ENCODE data around the gene PIK3C3.

Gene PIK3C3

GRCh38 chr18:41940506-41941215 is 14.4 kb upstream of the PIK3C3 start:
- TF ChIP-seq CTCF (IDR thresholded peaks at IDR 0.05): no peak

- TF ChIP-seq CTCF (IDR thresholded peaks at IDR 0.05): no peak
Observed at GRCh38 chr18:41942254-41942653, 12.8 kb upstream of the PIK3C3 start.

DNA sequence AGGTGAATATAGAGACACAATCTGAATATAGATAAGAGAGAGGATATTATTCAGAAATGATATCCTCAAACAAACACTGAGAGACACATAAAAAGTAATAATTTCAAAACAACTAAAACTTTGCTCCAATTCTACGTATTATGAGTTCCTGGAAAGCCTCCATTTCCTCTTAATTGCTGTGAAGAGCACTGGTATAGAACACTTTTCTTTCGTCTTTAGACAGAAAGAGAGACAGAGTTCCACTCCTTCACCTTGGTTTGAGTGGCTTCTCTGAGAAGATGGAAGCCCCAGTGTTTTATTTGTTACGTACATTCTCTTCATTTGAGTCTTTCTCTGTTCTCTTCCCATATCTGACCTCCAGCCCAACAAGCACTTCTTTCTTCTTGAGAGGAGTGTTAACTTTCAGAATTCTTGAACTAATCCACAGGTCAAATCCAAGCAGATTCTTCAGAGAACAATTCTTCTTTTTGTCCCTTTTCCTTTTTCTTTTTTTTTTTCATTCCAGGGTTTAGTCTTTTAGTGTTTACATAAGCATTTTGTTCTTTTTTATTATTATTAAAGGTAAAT is 6.4 kb upstream of the PIK3C3 start:
- no peak for TF ChIP-seq CTCF (IDR thresholded peaks at IDR 0.05)

- TF ChIP-seq CTCF (IDR thresholded peaks at IDR 0.05): no peak
Observed at GRCh38 chr18:41949206-41949920, 5.7 kb upstream of the PIK3C3 start.

DNA sequence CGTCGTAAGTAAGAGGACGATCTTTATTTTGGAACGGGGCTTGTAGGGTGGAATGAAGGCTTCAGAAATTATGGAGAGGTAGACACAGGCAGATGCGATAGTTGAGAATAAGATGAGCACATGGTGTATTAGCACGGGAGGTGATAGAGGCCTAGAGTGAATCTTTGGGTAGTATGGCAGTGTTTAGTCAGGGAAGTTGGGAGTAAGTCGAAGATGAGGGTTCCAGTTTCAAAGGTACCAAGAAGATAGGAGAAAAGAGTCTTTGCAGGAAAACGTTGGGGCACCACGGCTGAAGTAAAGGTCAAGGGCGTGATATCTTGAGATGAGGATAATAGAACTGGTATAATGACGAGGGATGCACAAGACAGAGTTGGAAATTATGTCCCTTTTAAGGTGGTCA is 654 bp downstream of the PIK3C3 start:
- no peak for TF ChIP-seq CTCF (IDR thresholded peaks at IDR 0.05)

DNA sequence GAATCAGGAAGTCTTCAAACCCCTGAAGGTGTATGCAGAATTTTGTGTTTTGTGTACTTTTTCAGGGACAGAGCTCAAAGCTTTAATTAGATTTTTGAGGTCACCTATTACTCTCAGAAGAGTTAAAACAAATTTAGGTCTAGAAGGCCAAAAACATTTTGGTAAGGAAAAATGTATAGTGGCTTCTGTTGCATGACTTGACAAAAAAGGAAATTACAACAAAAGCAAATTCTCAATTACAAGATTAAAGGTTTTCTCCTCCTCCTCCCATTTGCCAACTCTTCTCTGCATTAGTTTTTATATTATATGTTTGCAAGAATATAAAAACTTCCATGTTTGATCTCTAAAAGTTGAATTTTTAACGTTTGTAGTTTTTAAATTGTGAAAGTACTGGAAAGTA is 4.0 kb downstream of the PIK3C3 start:
- TF ChIP-seq CTCF (IDR thresholded peaks at IDR 0.05): no peak

- no peak for TF ChIP-seq CTCF (IDR thresholded peaks at IDR 0.05)
Observed at GRCh38 chr18:41965634-41966255, 10.7 kb downstream of the PIK3C3 start.

Data from LNCAP (cell line).